ENCODE measurements around the gene TMEM213. TPM values are rescaled to one million over a fixed set of nuclear protein-coding genes. Genes with fewer than 3 reads are reported as not detected.

TMEM213 gene
- total and polyA plus RNA-seq, 12 donors = not detected

DNA sequence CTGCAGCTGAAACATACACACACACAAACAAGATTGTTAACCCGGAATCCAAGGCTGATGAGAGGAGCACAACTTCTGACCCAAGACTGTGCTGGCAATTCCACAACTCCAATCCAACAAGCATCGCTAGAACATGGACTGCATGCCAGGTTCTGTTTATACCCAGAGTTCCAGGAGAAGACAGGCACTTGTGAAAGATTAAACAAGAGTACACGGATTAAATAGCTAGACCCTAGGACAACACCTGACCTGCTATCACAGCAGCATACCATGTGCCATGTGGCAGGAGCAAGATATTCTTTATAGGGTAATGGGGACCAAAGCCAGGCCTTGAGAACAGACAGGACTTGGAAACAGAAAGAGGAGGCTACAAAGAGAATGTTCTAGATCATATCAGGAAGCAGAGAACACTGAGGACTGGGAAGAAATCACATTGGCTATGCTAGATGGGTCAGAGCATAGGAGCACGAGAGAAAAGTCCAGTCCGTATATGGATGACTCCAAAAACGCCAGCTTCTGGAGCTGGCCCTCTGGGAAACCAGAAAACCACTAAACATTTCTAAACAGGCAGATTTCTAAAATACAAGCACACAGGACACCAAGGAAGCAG, 83.9 kb downstream of the TMEM213 start:
- 64 to 70% methylated on average over 6 of the region's 6 CpGs for WGBS, 2 donors
- TF ChIP-seq, protein P1, sequence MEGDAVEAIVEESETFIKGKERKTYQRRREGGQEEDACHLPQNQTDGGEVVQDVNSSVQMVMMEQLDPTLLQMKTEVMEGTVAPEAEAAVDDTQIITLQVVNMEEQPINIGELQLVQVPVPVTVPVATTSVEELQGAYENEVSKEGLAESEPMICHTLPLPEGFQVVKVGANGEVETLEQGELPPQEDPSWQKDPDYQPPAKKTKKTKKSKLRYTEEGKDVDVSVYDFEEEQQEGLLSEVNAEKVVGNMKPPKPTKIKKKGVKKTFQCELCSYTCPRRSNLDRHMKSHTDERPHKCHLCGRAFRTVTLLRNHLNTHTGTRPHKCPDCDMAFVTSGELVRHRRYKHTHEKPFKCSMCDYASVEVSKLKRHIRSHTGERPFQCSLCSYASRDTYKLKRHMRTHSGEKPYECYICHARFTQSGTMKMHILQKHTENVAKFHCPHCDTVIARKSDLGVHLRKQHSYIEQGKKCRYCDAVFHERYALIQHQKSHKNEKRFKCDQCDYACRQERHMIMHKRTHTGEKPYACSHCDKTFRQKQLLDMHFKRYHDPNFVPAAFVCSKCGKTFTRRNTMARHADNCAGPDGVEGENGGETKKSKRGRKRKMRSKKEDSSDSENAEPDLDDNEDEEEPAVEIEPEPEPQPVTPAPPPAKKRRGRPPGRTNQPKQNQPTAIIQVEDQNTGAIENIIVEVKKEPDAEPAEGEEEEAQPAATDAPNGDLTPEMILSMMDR (IDR thresholded peaks at IDR 0.05) = no peak
- DNase-seq (no peak), ATAC-seq (peak in 4 of 8 donors; percentile 21 to 67 (median 34))
- no peaks in the 10 kb centered on the region for H3K9me3 ChIP-seq
- peaks cover 4 to 16% (median 9%) of the 10 kb centered on the region in 9 donors for H3K4me1 ChIP-seq
- intact Hi-C loops (cut with DNase I) = loop anchor here in 5 of 10 donors (5.0 to 10.0 kb wide), 4 partner anchors 101 to 193 kb away; partner anchors contain the start of gene KIAA1549 (in 3 of the 5)
- no peaks in the 10 kb centered on the region for H3K27me3 ChIP-seq
- no peak overlapping the region for H3K4me3 ChIP-seq
- H3K27ac ChIP-seq = peak overlapping the region in 1 of 10 donors; percentile 28
- H3K36me3 ChIP-seq = peaks cover 0 to 2% (median 0%) of the 10 kb centered on the region in 9 donors

DNA sequence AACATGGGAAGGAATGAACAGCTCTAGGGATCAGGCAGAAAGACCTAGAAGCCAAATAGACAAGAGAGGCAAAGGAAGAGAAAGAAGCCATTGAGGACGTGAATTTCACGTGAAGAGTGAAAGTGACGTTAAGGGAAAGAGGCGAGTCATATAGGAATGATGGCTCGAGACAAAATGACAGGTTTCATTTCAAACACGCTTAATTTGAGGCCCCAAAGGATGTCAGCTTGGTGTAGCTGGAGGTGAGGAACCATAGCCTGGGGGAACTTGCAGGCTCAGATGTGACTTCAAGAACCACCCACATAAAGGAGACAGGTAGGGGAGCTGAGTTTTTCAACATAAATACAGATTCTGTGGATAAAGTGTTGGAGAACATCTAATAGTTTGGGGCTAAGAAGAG, 84.5 kb downstream of the TMEM213 start:
- no peak overlapping the region for H3K27ac ChIP-seq
- peaks cover 0 to 2% (median 0%) of the 10 kb centered on the region in 9 donors for H3K36me3 ChIP-seq
- intact Hi-C loops (cut with DNase I) = loop anchor here in 5 of 10 donors (5.0 to 10.0 kb wide), 4 partner anchors 100 to 193 kb away; partner anchors contain the start of gene KIAA1549 (in 3 of the 5)
- H3K4me3 ChIP-seq = no peak overlapping the region
- H3K4me1 ChIP-seq = peaks cover 4 to 18% (median 10%) of the 10 kb centered on the region in 9 donors
- no peak for DNase-seq
- no peaks in the 10 kb centered on the region for H3K9me3 ChIP-seq
- H3K27me3 ChIP-seq = no peaks in the 10 kb centered on the region
- TF ChIP-seq, protein P1 (IDR thresholded peaks at IDR 0.05) = no peak
- no peak for ATAC-seq
- WGBS, 2 donors = 93 to 97% methylated on average over 6 of the region's 6 CpGs

DNA sequence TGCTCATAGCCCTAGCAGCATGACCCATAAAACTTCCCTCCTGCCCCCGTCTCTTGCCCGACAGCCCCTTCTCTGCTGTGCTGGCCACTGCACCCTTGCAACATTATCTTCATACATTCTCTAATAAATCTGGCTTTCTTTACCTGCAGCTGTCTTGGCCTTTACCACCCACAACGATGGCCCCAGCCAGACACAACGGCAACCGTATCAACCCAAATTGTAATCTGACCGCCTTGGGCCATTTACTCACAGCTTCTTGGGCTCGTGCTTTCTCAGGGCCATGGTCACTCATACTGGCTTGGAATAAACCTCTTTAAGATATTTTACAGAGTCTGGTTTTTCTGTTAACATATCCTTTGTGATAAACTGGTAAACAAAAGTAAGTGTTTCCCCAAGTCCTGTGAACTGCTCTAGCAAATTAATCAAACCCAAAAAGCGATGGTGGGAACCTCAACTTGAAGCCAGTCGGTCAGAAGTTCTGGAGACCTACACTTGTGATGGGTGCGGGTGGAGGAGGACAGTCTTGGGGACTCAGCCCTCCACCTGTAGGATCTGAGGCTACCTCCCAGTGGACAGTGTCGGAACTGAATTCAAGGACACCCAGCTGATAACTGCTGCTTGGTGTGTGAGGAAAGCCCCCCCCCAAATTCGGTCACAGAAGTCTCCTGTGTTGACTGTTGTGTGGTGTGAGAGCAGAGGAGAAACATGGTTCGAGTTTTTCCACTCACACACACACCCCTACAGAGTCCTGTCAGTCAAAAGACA, 87.8 kb downstream of the TMEM213 start:
- TF ChIP-seq, protein P1 (IDR thresholded peaks at IDR 0.05) = no peak
- Histone ChIP-seq H3K4me1 (peaks cover 4 to 17% (median 10%) of the 10 kb centered on the region in 9 donors), H3K36me3 (no peaks in the 10 kb centered on the region), H3K27ac (no peak overlapping the region), H3K27me3 (no peaks in the 10 kb centered on the region), H3K4me3 (no peak overlapping the region), H3K9me3 (no peaks in the 10 kb centered on the region)
- ATAC-seq (no peak), DNase-seq (no peak)
- intact Hi-C loops (cut with DNase I) = loop anchor here in 9 of 10 donors (2.0 to 10.0 kb wide), 6 partner anchors 95 to 192 kb away; partner anchors contain the start of gene KIAA1549 (in 7 of the 9)
- WGBS, 2 donors = 92 to 93% methylated on average over 13 of the region's 13 CpGs

DNA sequence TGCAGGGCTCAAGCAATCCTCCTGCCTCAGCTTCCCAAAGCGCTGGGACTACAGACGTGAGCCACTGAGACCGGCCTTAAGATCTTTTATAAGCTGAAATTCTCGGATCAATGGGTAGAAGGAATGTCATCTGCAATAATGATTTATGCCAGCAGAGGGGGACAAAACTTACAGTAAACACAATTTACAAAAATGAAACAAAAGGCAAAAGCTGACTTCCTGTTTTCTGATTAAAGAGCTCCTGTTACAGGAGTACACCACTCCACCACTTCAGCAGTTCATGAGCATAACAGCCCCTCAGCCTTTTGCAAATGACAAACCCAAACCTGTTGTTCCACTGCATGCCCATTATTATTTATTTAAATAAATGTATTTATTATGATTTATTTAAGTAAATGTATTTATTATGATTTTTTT, 88.7 kb downstream of the TMEM213 start:
- no peaks in the 10 kb centered on the region for H3K27me3 ChIP-seq
- H3K4me1 ChIP-seq = peaks cover 0 to 17% (median 2%) of the 10 kb centered on the region in 9 donors
- TF ChIP-seq, protein P1 (IDR thresholded peaks at IDR 0.05) = peak; percentile 48 to 72 (median 68)
- no peaks in the 10 kb centered on the region for H3K9me3 ChIP-seq
- no peak overlapping the region for H3K4me3 ChIP-seq
- no peaks in the 10 kb centered on the region for H3K36me3 ChIP-seq
- peak in 3 of 8 donors; percentile 21 to 41 (median 30) for ATAC-seq
- intact Hi-C loops (cut with DNase I) = loop anchor here in 9 of 10 donors (2.0 to 10.0 kb wide), 6 partner anchors 94 to 191 kb away; partner anchors contain the start of gene KIAA1549 (in 7 of the 9)
- no peak overlapping the region for H3K27ac ChIP-seq
- DNase-seq = peak in 1 of 2 donors; percentile 50
- WGBS, 2 donors = 51 to 58% methylated on average over 4 of the region's 4 CpGs

Measured in heart right ventricle (tissue), 16 donors.